Osteoblast (primary cell): ENCODE measurements around the gene HORMAD2. TPM values are rescaled to one million over a fixed set of nuclear protein-coding genes. Genes with fewer than 3 reads are reported as not detected.
"Not testable (repeated sequence)": the region's sequence is repeated elsewhere in the genome, so short reads cannot be mapped to it uniquely, and the experiment has no call there.

ENCODE experiments used
- DNase-seq: peaks from one replicate; pipeline ENCODE4 v3.0.0; 2011; ENCODE audit warnings: low spot score, mixed read lengths; ENCODE audit not compliant: insufficient read length; ENCODE audit errors: missing footprints
- H2AFZ ChIP-seq: 2 replicates; pipeline ENCODE4 v1.6.0; 2011; ENCODE audit warnings: mild to moderate bottlenecking, low read length
- H3K27ac ChIP-seq: 2 replicates; pipeline ENCODE4 v1.5.1; 2011; ENCODE audit warnings: mild to moderate bottlenecking, low read depth, low read length, moderate library complexity
- H3K27me3 ChIP-seq: 2 replicates; pipeline ENCODE4 v1.6.0; 2012; ENCODE audit warnings: mild to moderate bottlenecking, control low read depth, inconsistent platforms, low read length, moderate library complexity; ENCODE audit not compliant: insufficient read depth
- H3K36me3 ChIP-seq: 2 replicates; pipeline ENCODE4 v1.5.1; 2011; ENCODE audit warnings: mild to moderate bottlenecking, low read length, control low read depth, moderate library complexity; ENCODE audit not compliant: insufficient read depth
- H3K4me1 ChIP-seq: 2 replicates; pipeline ENCODE4 v1.5.1; 2011; ENCODE audit warnings: mild to moderate bottlenecking, low read length, control low read depth, moderate library complexity; ENCODE audit not compliant: insufficient read depth
- H3K4me2 ChIP-seq: 2 replicates; pipeline ENCODE4 v1.6.0; 2011; ENCODE audit warnings: mild to moderate bottlenecking, low read length; ENCODE audit not compliant: insufficient read depth
- H3K4me3 ChIP-seq: fragments of 200-600 bp; sonication (generic); 3 replicates; pipeline ENCODE4 v1.5.1; 2012; ENCODE audit warnings: mild to moderate bottlenecking, low read length, inconsistent platforms; ENCODE audit not compliant: insufficient read depth
- H3K79me2 ChIP-seq: 2 replicates; pipeline ENCODE4 v1.6.0; 2012; ENCODE audit warnings: mild to moderate bottlenecking, low read length, control low read depth, inconsistent platforms; ENCODE audit not compliant: insufficient read depth
- H3K9me3 ChIP-seq: 2 replicates; pipeline ENCODE4 v1.5.1; 2011; ENCODE audit warnings: low read depth, low read length, control low read depth
- H4K20me1 ChIP-seq: 2 replicates; pipeline ENCODE4 v1.6.0; 2012; ENCODE audit warnings: mild to moderate bottlenecking, low read length, control low read depth; ENCODE audit not compliant: insufficient read depth
- CTCF ChIP-seq: IDR thresholded peaks from 2 replicates; pipeline ENCODE4 v1.5.1; 2011; ENCODE audit warnings: mild to moderate bottlenecking, low read depth, low read length, moderate library complexity; ENCODE audit errors: extremely low read depth
- total RNA-seq: library from RNA; depleted of rRNA; stranded (reverse); fragments of >200 nt; gene quantifications from 2 replicates; pipeline ENCODE4 v1.2.3, GENCODE V29; 2012

HORMAD2 gene
- total RNA-seq, 1 donor: under 0.01 TPM

DNA sequence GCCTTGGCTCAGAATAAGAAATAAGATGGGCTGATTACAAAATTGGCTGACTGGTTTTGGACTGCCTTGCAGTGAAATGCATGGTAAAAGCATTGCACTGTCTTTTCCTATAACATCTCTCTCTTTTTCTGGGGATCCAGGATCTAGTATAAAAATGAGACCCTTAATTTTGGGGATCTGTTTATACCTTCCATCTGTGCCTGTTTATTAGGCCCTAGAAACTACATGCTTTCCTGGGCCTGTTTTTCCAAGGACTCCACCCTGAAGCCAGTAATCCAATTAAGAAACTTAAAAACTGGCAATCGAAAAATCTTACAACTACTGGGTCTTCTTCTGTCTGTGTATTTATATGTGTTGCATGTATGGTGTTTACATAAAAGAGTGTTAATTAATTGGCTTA lies 14.5 kb downstream of the HORMAD2 start:
- no peak for TF ChIP-seq CTCF
- Histone ChIP-seq H3K27ac (no peak overlapping the region), H3K79me2 (no peaks in the 10 kb centered on the region), H3K4me2 (no peak overlapping the region), H3K4me1 (no peaks in the 10 kb centered on the region), H3K4me3 (no peak overlapping the region), H3K36me3 (no peaks in the 10 kb centered on the region), H4K20me1 (no peaks in the 10 kb centered on the region), H3K27me3 (no peaks in the 10 kb centered on the region), H3K9me3 (peaks cover 2% of the 10 kb centered on the region), H2AFZ (no peak overlapping the region)
- no peak for DNase-seq

DNA sequence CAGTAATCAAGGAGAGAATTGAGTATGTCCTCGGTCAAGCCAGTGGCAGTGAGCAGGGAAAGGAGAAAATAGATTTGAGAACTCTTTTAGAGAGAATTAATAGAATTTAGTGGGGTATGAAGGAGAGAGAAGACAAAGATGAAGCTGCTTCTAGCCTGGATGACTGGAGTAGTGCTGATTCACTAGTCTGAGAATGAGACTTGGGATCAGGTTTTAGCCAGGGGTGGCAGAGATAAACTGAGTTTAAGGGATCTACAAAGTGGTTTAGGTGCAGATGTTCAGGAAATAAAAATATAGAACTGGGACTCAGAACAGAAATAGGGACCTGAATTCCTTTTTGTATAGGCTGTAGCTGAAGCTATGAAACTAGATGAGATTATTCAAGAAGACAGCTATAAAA lies 17.6 kb downstream of the HORMAD2 start:
- DNase-seq: no peak
- Histone ChIP-seq H3K4me1 (no peaks in the 10 kb centered on the region), H3K79me2 (no peaks in the 10 kb centered on the region), H3K4me3 (no peak overlapping the region), H4K20me1 (no peaks in the 10 kb centered on the region), H2AFZ (no peak overlapping the region), H3K9me3 (peaks cover 2% of the 10 kb centered on the region), H3K4me2 (no peak overlapping the region), H3K36me3 (no peaks in the 10 kb centered on the region), H3K27ac (no peak overlapping the region), H3K27me3 (no peaks in the 10 kb centered on the region)
- TF ChIP-seq CTCF: no peak

DNA sequence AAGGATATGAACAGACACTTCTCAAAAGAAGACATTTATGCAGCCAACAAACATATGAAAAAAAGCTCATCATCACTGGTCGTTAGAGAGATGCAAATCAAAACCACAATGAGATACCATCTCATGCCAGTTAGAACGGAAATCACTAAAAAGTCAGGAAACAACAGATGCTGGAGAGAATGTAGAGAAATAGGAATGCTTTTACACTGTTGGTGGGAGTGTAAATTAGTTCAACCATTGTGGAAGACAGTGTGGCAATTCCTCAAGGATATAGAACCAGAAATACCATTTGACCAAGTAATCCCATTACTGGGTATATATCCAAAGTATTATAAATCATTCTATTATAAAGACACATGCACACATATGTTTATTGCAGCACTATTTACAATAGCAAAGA lies 20.5 kb downstream of the HORMAD2 start:
- not testable (repeated sequence) for H3K4me1 ChIP-seq, H3K79me2 ChIP-seq, H3K36me3 ChIP-seq, H3K27me3 ChIP-seq, DNase-seq, H3K27ac ChIP-seq, H3K9me3 ChIP-seq, H3K4me3 ChIP-seq, H3K4me2 ChIP-seq, H2AFZ ChIP-seq, H4K20me1 ChIP-seq

DNA sequence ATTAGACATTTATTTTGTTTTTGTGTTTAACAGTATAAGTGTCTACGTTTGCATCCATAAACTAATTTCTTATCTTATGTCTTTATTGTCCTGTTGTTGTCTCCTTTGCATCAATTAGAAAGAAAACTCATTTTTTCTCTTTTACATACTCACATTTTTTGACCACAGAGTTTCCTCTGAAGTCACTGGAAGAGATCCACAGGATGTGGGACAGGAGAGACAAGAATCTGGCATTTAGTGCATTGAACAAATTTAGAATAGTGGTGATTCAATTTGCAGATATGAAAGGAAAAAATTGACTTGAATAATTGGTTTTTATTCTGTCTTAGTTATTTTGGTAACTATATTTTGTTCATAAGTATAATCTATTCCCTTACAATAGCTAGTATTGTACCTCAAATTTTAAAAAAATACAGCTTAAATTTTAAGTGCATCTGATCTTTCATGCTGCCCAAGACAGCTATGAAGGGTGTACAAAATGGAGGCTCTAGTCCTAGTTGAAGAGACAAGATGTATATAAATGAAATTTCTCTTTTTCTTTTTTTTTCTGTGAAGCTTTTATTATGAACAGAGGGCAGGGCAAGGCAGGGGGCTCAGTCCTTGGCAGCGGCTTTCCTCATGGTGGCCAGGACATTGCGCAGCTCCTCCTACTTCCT lies 24.4 kb downstream of the HORMAD2 start:
- Histone ChIP-seq H3K27me3 (no peaks in the 10 kb centered on the region), H2AFZ (peak overlapping the region; percentile 7), H3K4me2 (no peak overlapping the region), H3K27ac (no peak overlapping the region), H4K20me1 (no peaks in the 10 kb centered on the region), H3K9me3 (no peaks in the 10 kb centered on the region), H3K36me3 (no peaks in the 10 kb centered on the region), H3K79me2 (no peaks in the 10 kb centered on the region), H3K4me3 (no peak overlapping the region), H3K4me1 (peaks cover 10% of the 10 kb centered on the region)
- DNase-seq: peak; percentile 45
- no peak for TF ChIP-seq CTCF
